GM18868 (cell line): ENCODE measurements around the gene TUBA4A.

Source experiments
- ATAC-seq: cut with Tn5 transposase; IDR thresholded peaks from one replicate; pipeline ENCODE4 v1.9.1; 2021; ENCODE audit warnings: mild to moderate bottlenecking, moderate library complexity; ENCODE audit not compliant: unreplicated experiment

The TUBA4A gene

DNA sequence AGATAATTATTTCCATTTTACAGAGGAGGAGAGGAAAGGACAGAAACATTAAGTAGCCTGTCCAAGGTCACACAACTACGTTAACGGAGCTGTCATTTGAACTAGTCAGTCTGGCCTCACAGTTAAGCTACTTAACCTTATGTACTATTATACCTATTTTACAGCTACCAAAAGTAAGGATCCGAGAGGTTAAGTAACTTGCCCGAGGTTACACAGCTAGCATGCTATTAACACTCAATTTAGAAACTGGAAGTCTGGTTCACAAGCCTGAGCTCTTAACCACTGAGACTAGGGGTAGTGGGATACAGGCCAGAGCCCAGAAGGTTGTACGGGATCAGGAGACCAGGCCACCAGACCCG is 8.9 kb downstream of the TUBA4A start:
- ATAC-seq = no peak

DNA sequence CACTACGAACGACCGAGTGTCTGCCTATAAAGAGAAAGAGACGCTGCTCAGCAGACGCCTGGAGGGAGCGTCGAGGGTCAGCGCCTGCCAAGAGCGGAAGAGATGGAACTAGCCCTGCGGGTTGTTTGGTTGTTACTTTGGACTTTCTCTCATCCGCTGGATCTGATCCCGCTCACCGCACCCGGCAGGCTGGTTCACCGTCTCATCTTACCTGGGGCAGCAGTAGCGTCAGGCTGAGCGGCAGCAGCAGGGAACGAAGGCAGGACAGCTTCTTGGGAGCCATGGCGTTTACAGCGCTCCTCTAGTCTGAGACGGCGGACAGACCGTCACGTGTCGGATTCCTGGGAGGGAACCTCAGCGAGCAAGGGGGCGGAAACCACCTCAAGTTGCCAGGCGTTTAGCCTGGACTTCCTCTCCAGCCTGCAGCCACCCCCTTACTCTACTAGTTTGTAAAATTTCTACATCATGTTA is 10.4 kb downstream of the TUBA4A start:
- ATAC-seq = no peak

DNA sequence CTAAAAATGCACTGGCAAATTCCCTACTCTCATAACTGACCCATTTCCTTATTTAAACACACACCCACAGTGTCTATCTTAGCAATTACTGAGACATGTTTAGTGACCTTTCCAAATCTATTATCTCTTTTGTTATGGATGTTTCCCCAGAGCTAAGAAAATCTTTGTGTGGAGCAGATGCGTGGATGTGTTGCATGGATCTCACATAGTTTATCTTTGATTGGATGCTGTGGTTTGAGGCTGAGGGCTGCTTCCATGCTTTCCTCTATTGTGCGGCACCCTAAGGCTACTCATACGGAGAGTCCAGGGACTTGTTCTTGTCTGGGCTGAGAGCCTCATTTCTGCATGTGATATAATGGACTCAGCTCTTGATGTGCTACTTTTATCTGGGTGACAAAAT is 19.4 kb downstream of the TUBA4A start:
- ATAC-seq = no peak

DNA sequence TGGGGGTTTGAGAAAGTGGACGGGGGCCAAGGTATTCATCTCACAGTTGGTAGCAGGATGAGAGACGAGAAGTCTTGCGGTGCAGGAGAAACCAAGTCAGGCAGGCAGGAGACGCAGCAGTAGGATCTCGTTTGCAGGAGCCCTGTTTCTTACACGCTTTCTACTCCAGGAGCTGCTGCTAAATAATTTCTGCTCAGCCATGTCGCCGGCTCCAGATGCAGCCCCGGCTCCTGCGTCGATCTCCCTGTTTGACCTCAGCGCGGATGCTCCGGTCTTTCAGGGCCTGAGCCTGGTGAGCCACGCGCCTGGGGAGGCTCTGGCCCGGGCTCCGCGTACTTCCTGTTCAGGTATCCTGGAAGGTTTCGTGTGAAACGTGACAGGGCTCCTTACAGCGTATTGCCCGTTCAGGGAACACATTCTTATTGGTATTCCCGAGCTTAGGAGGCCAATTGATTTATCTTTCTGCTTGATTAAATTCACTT is 23.6 kb downstream of the TUBA4A start:
- ATAC-seq = peak; percentile 13

DNA sequence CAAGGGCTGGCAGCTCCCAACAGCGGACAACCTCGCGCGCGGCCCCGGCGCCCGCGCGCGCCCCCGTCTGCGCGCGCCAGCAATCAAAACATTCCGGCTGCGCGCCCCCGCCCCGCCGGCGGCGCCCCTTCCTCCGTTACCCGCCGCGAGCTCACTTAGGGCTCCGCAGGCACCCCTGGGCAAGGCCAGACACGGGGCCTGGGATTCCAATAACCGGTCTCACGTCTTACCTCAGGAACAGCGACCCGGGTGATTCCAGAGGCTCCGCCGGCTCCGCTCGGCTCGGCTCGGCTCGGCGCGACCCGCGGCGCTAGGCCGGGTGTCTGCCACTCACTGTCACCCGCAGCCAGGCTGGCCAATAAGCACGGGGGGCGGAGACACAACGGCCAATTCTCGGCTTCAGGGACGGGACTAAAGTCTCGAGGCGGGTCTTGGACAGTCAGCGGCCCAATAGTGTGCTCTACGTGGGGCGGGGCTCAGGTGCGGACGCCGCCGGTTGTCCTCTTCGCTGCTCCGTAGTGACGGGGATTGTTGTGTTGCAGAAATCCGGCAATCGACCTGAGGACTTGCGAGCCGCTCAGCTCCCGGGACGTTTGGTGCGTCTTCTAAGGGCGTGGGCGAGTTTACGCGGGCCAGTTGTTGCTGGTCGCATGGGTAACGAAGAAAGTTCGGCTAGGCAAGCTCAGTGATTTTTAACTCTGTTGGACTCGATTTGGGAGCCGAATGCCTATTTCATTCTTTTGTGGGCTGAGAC is 24.2 kb downstream of the TUBA4A start, which contains the start of the genes ANKZF1 and ATG9A:
TSS of gene ANKZF1 (plus strand) at position 502 of the 754 bp plus-strand sequence. CDS start 452 bp downstream, outside the sequence.
TSS of gene ATG9A (minus strand) at position 332 of the 754 bp plus-strand sequence. CDS start 1,612 bp downstream, outside the sequence.
- peak; percentile 98 for ATAC-seq

DNA sequence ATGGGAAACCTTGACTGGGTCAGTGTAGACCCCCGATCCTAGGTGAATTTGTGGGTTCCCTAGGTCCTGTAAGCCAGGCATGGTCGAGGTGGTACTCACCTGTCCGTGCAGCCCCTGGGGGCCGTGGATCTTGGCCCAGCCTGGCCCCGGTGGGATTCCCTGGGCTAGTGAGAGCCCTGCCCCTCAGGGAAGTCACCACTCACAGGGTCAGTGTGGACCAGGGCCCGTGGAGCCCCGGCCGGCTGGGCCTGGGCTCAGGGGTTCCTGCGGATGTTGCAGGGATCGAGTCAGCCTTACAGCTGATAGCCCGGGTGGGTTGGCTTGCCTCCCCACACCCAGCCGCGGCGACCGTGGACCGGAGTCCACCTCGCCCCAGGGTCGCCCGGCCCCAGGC is 24.8 kb downstream of the TUBA4A start:
- ATAC-seq = peak; percentile 3

DNA sequence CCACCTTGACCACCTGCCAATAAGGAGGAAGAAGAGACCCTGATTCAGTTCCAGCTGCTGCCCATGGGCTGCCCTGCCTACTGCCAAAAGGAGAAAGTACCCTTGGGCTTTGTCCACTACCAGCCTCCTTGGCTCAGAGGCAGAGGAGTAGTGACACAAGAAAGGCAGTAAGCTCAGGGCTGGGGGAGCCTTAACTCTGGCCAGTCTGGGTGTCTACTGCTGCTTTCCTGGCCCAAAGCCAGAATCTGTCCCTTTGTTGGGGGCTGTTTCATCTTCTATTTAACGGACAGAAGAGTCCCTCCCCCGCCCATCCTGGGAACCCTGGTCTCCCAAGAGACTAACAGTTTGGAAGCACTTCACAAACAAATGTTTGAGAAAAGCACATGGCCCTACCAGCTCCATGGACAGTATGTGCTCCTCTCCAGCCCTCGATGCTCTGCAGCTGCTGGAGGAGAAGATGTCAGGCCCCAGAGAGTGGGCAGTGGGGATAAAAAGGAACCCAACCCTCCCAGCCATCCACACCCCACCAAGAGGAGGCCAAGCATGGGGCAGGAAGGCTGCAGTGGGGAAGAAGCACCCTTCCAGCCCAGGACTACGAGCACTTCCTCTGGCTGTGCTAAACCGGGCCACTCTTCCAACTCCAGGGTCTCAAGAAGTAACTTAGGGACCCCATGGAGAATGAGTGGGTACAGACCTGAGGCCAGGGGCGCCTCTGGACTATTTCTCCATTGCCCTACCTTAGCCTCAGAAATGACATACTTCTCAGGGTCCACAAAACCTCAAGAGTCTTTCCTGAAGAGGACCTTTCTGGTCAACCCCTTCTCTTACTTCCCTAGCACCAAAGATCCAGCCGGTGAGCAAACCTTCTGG is 25.4 kb downstream of the TUBA4A start:
- no peak for ATAC-seq

DNA sequence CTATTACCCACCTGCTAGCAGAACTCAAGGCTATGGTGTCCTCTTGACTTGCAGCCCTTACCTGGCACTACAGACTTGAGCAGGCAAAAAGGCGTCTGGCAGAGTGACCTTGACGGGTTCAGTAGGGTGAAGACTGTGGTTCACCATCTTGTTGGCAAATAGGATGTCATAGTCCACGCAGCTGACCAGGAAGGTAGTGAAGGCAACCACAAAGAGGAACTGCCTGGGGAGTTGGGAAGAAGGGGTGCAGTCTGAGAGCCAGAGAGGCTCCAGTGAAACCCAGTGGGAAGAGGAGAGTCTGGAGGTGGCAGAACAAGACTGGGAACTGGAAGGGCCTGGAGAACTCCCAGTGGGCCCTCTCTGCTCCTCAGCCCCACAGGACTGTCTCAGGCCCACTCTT is 28.4 kb downstream of the TUBA4A start:
- no peak for ATAC-seq

DNA sequence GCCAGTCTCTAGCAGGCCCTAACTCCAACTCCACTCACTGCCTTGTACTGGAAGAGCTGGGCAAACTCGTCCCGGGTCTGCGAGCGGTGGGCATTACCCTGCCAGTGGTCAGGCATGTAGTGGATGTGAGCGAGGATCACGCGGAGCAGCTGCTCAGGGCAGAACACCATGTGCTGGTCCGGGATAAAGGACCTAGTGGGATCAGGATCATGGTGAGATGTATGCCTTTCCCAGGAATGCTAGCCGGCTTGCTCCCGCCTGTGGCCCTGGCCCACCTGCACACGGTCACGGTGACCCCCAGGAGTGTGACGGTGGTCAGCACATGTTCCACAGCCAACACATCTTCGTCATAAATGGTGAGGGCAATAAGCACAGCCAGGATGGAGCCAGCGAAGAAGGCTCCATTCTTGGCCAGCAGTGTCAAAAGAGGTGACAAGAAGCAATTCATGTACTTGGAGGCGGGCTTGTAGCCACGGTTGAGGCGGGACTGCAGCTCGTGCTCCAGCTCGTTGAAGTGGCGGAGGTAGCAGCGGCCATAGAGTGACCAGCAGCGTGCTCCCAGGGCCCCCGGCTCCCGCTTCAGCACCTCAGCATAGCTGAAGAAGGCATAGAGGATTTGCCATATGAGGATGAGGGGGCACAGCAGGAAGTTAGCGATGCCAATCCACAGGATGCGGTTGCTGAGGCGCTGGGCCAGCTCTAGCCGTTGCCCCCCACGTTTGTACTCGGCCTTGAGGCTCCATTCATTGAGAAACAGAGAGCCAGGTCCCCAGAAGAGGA is 29.7 kb downstream of the TUBA4A start:
- ATAC-seq = no peak

DNA sequence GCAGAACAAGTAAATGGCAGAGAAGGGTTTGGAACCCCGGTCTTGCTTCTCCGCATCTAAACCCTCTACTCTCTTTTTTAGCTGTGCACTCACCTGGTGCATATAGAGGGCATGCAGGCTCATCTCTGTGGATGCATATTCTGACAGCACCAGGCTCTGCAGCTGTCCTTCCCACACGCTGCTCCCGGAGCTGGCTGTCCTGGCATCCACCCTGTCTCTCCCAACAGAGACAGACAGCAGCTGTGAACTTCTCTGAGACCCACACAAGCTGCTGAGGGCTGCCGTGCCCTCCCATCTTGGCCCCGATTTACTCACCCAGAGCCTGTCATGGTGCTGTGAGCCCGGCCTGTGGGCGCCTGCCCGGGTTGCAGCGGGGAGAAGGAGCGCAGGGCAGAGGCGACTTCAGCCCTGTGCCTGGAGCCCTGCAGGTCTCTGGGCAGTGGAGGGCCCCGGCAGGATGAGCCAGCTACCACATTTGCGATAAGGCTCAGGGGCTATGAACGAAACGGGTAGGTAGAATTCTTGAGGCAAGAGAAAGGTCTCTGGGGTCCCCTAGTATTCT is 31.7 kb downstream of the TUBA4A start:
- no peak for ATAC-seq

DNA sequence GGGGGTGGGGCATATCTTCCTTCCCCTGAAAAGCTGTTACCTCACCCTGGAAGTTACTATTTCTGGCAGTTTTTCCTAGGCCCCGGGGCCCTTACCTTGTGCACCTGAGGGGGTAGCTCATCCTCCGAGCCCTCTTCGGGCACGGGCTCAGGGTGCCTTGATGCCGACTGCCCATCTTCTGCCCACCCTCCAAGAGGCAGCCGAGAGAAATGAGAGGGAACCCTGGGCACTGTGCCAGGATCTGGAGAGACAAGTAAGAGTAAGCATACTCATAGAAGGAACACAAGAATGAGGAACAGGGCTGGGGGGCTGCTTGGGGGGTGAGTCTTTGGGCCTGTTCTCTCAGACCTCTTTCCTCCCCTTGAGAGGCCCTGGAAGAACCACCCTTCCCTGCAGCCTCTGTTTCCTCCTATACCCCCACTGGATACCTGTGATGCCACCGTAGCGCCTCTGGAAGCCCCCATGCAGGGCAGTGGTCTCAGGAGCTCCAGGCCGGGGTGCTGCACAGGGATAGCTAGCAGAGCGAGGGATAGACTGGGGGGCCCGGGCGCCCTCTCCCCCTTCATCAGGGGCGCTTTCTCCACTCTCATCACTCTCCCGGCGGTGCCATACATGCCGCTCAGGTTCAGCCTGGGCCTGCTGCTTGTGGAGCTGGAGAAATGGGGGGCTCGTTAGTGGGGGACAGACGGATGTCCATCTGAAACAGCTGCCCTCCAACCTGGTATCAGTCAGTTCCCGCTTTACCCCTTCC is 32.9 kb downstream of the TUBA4A start:
- ATAC-seq = no peak

DNA sequence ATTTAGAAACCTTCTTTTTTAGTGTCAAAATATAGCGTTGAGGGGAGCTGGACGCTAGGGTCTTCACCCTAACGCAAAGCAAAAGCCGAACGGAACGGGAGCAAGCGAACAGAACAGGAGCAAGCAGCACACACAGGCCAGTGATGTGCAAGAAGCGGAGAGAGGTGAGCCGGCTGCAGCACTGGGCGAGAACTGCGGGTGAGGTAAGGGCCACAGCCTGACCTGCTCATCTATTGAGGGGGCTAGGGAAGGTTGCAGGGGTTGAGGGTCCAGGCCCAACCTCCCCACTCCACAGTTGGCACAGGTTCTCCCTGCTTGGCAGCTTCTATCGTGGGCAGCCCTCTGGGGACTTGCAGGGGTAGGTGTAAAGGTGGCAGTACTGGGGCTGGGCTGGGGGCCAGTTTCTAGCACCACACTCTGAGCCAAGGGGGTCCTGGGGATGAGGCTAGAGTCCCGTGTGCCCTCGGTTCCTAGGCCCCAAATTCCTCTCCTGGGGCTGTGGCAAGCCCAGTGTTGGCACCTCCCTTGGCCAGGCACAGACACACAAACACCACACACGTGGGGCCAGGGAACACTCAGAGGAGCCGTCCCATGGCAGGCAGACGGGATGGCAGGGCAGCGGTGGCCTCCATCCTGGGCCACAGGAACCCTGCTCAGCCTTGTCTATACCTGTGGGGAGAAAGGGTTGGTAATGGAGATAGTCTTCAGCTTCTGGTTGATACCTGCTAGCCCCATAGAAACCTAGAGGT is 33.8 kb downstream of the TUBA4A start:
- no peak for ATAC-seq

DNA sequence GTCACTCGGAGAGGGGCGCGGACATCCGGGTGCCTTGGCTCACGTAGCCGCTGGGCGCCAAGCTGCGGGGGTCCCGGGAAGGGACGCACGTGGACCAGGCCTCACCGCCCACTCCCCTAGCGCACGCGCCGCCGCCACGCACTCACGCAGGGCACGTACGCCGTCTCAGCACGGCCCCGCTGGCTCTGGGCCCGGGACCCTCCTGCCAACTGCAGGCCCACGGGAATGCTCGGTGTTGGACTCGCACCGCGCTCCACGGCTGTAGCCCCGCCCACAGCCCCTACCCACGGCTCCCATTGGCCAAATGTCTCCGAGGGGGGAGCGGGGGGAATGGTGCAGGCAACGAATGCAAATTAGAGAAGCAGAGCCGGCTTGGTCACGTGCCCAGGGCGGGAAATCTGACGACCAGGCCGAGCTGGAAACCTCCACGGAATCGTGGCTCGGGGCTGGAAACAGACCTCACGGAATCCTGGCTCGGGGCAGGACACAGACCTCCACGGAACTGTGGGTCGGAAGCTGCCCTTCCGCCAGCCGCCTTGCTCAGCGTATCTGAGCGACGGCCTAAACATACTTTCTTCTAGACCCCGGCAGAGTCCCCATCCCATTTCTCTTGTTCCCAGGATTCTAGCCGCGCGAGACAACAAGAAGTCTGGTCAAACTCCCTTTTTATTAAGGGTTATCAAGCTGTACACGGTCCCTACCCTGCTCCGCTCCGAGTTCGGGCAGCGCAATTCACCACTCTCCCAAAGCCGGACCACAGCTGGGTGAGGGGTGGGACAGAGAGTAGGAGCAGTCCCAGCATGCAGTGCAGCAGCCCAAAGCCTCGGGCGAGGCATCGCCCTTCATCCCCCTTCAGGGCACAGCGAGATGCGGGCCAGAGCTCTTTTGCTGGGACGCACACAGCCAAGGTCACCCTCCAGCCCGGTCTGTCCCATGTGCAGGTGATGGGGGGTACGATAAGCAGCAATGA is 34.7 kb downstream of the TUBA4A start, which contains the start of gene ABCB6:
TSS of gene ABCB6 (minus strand) at position 227 of the 970 bp plus-strand sequence. CDS start 285 bp downstream, outside the sequence.
- ATAC-seq = peak; percentile 75

DNA sequence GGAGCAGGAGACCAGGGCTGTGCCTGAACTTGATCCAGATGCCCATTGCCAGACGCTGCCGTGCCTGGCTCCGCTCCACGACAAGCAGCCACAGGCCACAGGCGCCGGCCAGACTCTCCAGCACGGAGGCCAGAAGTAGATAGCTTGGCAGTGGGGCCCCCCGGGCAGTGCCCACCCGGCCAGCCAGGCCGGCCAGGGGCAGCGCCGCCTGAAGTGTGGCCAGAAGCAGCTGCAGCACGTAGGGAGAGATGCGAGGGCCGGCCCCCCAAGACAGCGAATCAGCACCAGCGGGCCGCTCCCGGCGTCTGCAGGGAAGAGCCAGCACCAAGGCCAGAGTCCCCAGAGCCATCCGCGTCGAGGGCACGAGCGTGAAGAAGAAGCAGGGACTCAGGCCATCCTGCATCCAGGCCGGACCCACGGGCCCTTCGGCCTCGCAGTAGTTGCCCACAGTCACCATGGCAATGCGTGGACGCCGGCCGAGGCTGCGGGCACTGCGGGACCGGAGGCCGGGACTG is 35.4 kb downstream of the TUBA4A start:
- ATAC-seq = peak; percentile 25

DNA sequence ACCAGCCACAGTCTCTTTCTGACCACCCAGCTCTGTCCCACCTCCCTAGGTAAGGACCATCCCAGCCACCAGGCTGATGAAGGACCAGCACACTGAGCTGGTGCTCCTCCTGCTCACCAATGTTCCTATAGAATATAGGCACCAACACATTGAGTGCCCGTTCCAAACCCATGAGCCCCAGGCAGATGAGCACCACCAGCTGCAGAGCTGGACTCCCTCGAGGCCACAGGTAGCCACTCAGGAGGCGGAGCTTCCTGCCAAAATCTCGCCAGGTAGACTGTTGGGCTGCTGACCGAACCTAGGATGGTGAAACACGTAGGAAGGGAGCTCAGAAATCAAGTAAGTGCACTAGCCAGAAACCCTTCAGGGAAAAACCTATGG is 37.2 kb downstream of the TUBA4A start:
- ATAC-seq = no peak

DNA sequence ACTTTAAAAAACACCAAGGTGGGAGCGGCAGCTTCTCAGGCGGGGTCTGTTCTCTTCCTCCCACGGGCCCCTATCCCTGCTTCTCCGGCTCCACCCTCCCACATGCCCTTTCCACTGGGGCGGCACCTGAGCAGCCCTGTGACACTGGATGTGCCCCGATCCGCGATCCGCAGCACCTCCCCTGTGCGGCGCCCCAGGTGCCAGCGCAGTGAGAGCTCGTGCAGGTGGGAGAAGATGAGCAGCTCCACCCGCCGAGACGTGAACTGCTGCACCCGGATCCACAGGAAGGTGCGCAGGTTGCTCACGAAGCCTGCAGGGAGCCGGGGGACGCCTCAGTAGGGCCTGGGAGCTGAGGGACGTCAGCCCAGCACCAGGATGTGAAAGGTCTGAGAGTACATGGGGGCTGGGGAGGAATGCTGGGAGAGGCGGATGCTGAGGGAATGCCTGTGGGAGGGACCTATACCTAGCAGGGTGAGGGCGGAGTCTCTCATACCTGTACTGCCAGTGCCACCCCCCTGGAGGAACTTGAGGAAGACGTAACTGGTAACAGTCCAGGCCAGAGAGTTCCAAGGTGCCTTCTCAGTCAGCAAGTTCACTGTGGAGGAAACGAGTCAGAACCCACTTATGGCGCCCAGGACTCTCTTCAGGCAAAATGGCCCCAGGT is 37.7 kb downstream of the TUBA4A start:
- ATAC-seq = no peak

DNA sequence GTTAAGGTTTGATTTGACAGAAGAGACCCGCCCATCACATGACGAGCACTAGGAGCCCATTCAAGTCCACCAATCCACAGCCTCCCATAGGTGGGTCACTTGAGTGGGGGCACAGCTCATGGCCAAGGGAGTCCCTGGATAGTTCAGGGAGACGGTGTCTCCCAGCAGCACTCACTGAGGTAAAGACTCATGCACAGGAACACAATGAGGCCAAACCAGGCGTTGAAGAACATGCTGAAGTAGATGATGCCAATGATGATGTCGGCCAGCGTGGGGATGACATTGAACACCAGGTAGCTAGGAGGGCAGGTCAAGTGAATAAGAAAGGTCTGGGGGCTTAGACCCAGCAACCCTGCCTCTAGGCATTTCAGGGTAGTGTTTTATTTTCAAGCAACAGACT is 38.9 kb downstream of the TUBA4A start:
- ATAC-seq = no peak
